MCF 10A (cell line): Measurements from ENCODE around the gene ARSD. TPM values are rescaled to one million over a fixed set of nuclear protein-coding genes. Genes with fewer than 3 reads are reported as not detected.
A peak's percentile ranks its signal among the peaks of the same experiment; 100 is the strongest.

Experiments used
- BruUV-seq: library from RNA; stranded (reverse); fragments of 400-500 nt; replicated peaks from 2 replicates; lab custom pipeline; 2021; lab: Mats Ljungman, UMichigan
- CTCF ChIA-PET: fragments of 300-600 bp; sonication (Branson Sonifier 250); formaldehyde crosslinking; extraction: SDS; loops from one replicate; lab custom pipeline; 2021; ENCODE audit warnings: antibody characterized with exemption, inconsistent platforms; lab: Yijun Ruan, JAX
- POLR2A ChIA-PET: fragments of 300-600, 350-650 bp; sonication (Branson Sonifier 250); formaldehyde crosslinking; extraction: SDS; loops from one replicate; lab custom pipeline; 2020; ENCODE audit warnings: antibody characterized with exemption, inconsistent platforms; lab: Yijun Ruan, JAX
- DNase-seq: peaks from one replicate; pipeline ENCODE4 v3.0.0-alpha.2; 2018; ENCODE audit not compliant: unreplicated experiment
- H3K27ac Mint-ChIP-seq: one replicate; pipeline ENCODE4 v1.8.0; 2022; ENCODE audit warnings: mild to moderate bottlenecking, low read depth, mixed read lengths; ENCODE audit not compliant: unreplicated experiment
- H3K27me3 Mint-ChIP-seq: one replicate; pipeline ENCODE4 v1.8.0; 2022; ENCODE audit warnings: mixed read lengths; ENCODE audit not compliant: insufficient read depth, unreplicated experiment
- H3K36me3 Mint-ChIP-seq: one replicate; pipeline ENCODE4 v1.8.0; 2022; ENCODE audit warnings: mild to moderate bottlenecking, moderate library complexity, mixed read lengths; ENCODE audit not compliant: insufficient read depth, unreplicated experiment
- H3K4me1 Mint-ChIP-seq: one replicate; pipeline ENCODE4 v1.8.0; 2022; ENCODE audit warnings: mixed read lengths; ENCODE audit not compliant: insufficient read depth, unreplicated experiment
- H3K4me3 Mint-ChIP-seq: one replicate; pipeline ENCODE4 v1.8.0; 2022; ENCODE audit warnings: mild to moderate bottlenecking, moderate library complexity, mixed read lengths; ENCODE audit not compliant: unreplicated experiment
- H3K9me3 Mint-ChIP-seq: one replicate; pipeline ENCODE4 v1.8.0; 2022; ENCODE audit warnings: mixed read lengths; ENCODE audit not compliant: unreplicated experiment
- CTCF ChIP-seq: fragments of 200-600 bp; IDR thresholded peaks from one replicate; pipeline ENCODE4 v1.8.0; 2022; ENCODE audit warnings: antibody characterized with exemption, mild to moderate bottlenecking; ENCODE audit not compliant: unreplicated experiment
- intact Hi-C: fragments of 100-400 bp; cut with micrococcal nuclease; formaldehyde crosslinking; loops from 2 replicates; pipeline ENCODE4 v1.14.1; 2022
- total RNA-seq: library from RNA; stranded (reverse); gene quantifications from 2 replicates; pipeline ENCODE4 v1.2.3, GENCODE V29; 2022

Gene ARSD
- total RNA-seq, 1 experiment from 2014 or later: 21.5 TPM

- Mint-ChIP-seq H3K4me1 (no peaks in the 10 kb centered on the region), H3K27ac (no peak overlapping the region), H3K36me3 (no peaks in the 10 kb centered on the region), H3K9me3 (no peaks in the 10 kb centered on the region), H3K4me3 (no peak overlapping the region), H3K27me3 (peaks cover 37% of the 10 kb centered on the region)
- intact Hi-C loops: no loop called here
- BruUV-seq: no TSS peak
- ChIA-PET CTCF (no interaction called here), POLR2A (no interaction called here)
- TF ChIP-seq CTCF: no peak
- no peak for DNase-seq
Observed at GRCh38 chrX:2879670-2880069, 49.5 kb downstream of the ARSD start.

- Mint-ChIP-seq H3K27ac (no peak overlapping the region), H3K36me3 (no peaks in the 10 kb centered on the region), H3K4me1 (no peaks in the 10 kb centered on the region), H3K9me3 (no peaks in the 10 kb centered on the region), H3K4me3 (no peak overlapping the region), H3K27me3 (peaks cover 41% of the 10 kb centered on the region)
- CTCF ChIA-PET: no interaction called here
- no TSS peak for BruUV-seq
- intact Hi-C loops: no loop called here
- POLR2A ChIA-PET: no interaction called here
- TF ChIP-seq CTCF: no peak
- no peak for DNase-seq
Observed at GRCh38 chrX:2878563-2878962, 50.6 kb downstream of the ARSD start.

- ChIA-PET CTCF (interaction anchor here (0.6 to 0.9 kb wide), 4 partner anchors 69 to 907 kb away, joined by 3 to 5 read pairs (median 3); no protein-coding TSS in a partner anchor), POLR2A (no interaction called here)
- no peaks in the 10 kb centered on the region for H3K4me1 Mint-ChIP-seq
- no peaks in the 10 kb centered on the region for H3K36me3 Mint-ChIP-seq
- TF ChIP-seq CTCF: peak; percentile 16
- peaks cover 31% of the 10 kb centered on the region for H3K27me3 Mint-ChIP-seq
- intact Hi-C loops: no loop called here
- BruUV-seq: no TSS peak
- no peaks in the 10 kb centered on the region for H3K9me3 Mint-ChIP-seq
- H3K27ac Mint-ChIP-seq: no peak overlapping the region
- peak; percentile 43 for DNase-seq
- H3K4me3 Mint-ChIP-seq: no peak overlapping the region
Observed at GRCh38 chrX:2875798-2876399, 53.2 kb downstream of the ARSD start.

- Mint-ChIP-seq H3K9me3 (no peaks in the 10 kb centered on the region), H3K4me3 (no peak overlapping the region), H3K27ac (no peak overlapping the region), H3K27me3 (peaks cover 24% of the 10 kb centered on the region), H3K4me1 (no peaks in the 10 kb centered on the region), H3K36me3 (peaks cover 6% of the 10 kb centered on the region)
- no peak for TF ChIP-seq CTCF
- CTCF ChIA-PET: interaction anchor here (0.6 to 0.9 kb wide), 2 partner anchors 70 to 908 kb away, joined by 3 to 5 read pairs; no protein-coding TSS in a partner anchor
- POLR2A ChIA-PET: no interaction called here
- no peak for DNase-seq
- intact Hi-C loops: no loop called here
- no TSS peak for BruUV-seq
Observed at GRCh38 chrX:2875136-2875481, 54.0 kb downstream of the ARSD start.
